Astrocyte of the spinal cord (primary cell): Measurements from ENCODE around the gene UBN1.

Experiments used
- DNase-seq: peaks from one replicate; pipeline ENCODE4 v3.0.0; 2011; ENCODE audit warnings: low read depth, low spot score
- H3K4me3 ChIP-seq: 2 replicates; pipeline ENCODE4 v1.5.1; 2011; ENCODE audit warnings: low read depth, mild to moderate bottlenecking, low read length, moderate library complexity
- CTCF ChIP-seq: IDR thresholded peaks from 2 replicates; pipeline ENCODE4 v1.5.1; 2012; ENCODE audit warnings: low read depth, mild to moderate bottlenecking, low read length, inconsistent platforms
- in situ Hi-C: cut with HindIII; loops from 2 replicates; pipeline ENCODE4 v1.10.0; 2017; ENCODE audit warnings: low sequenced_read_pairs

Gene UBN1

GRCh38 chr16:4882000-4882632 lies 34.8 kb downstream of the UBN1 start:
- no peak overlapping the region for H3K4me3 ChIP-seq
- in situ Hi-C loops = no loop called here
- DNase-seq = peak; percentile 63
- TF ChIP-seq CTCF = no peak

- in situ Hi-C loops = no loop called here
- peak; percentile 72 for DNase-seq
- TF ChIP-seq CTCF = no peak
Observed at GRCh38 chr16:4882633-4883285, 35.5 kb downstream of the UBN1 start.

GRCh38 chr16:4883501-4883900 lies 36.2 kb downstream of the UBN1 start:
- in situ Hi-C loops = no loop called here
- no peak for TF ChIP-seq CTCF
- no peak for DNase-seq
- no peak overlapping the region for H3K4me3 ChIP-seq

More at GRCh38 chr16:4882633-4883285, 35.5 kb downstream of the UBN1 start:
- H3K4me3 ChIP-seq = no peak overlapping the region

- no peak for TF ChIP-seq CTCF
- H3K4me3 ChIP-seq = no peak overlapping the region
- DNase-seq = no peak
- in situ Hi-C loops = no loop called here
Observed at GRCh38 chr16:4884209-4884608, 36.9 kb downstream of the UBN1 start.

GRCh38 chr16:4884972-4885874 lies 37.9 kb downstream of the UBN1 start:
- DNase-seq = no peak
- H3K4me3 ChIP-seq = no peak overlapping the region
- in situ Hi-C loops = no loop called here
- TF ChIP-seq CTCF = no peak

GRCh38 chr16:4886151-4886550 lies 38.9 kb downstream of the UBN1 start:
- TF ChIP-seq CTCF = no peak
- no peak for DNase-seq
- in situ Hi-C loops = no loop called here
- H3K4me3 ChIP-seq = no peak overlapping the region
